ENCODE data around the gene TNFRSF8. TPM values are rescaled to one million over a fixed set of nuclear protein-coding genes. Genes with fewer than 3 reads are reported as not detected.

Gene TNFRSF8
- total and polyA plus RNA-seq, 2 of the 4 experiments (the other 2 are of a cell fraction): under 0.01 to 0.31 TPM

- H2AK5ac ChIP-seq (ENCODE audit: low read depth, low read length): no peak overlapping the region
- no peak overlapping the region for H4K8ac ChIP-seq (ENCODE audit: low read depth in 2 of 2, low read length in 2 of 2)
- H3K23ac ChIP-seq (ENCODE audit: low read depth, low read length): no peak overlapping the region
- no peaks in the 10 kb centered on the region for H3K36me3 ChIP-seq (ENCODE audit: control insufficient read depth, insufficient read depth, low read length)
- no peaks in the 10 kb centered on the region; the same call in 1 of the 2 replicates for H4K20me1 ChIP-seq (ENCODE audit: insufficient read depth, low read length)
- H3K4me2 ChIP-seq (ENCODE audit: low read depth, low read length): no peak overlapping the region
- peak; percentile 35 for DNase-seq
- peaks cover 14% of the 10 kb centered on the region for H3K9me1 ChIP-seq (ENCODE audit: insufficient read depth, low read length)
- no peak overlapping the region for H2BK20ac ChIP-seq (ENCODE audit: low read depth, low read length)
- H3K9me3 ChIP-seq (ENCODE audit: control insufficient read depth, insufficient read depth, low read length): no peaks in the 10 kb centered on the region
- no peak overlapping the region for H3K4me3 ChIP-seq (ENCODE audit: insufficient read depth, low read depth, low read length)
- CTCF ChIA-PET: no interaction called here
- ATAC-seq (ENCODE audit: low read depth): no peak
- H3K18ac ChIP-seq (ENCODE audit: low read depth, low read length): no peak overlapping the region
- no peak overlapping the region for H3K9ac ChIP-seq (ENCODE audit: low read depth, low read length)
- H4K91ac ChIP-seq (ENCODE audit: insufficient read depth, low read depth, low read length): peak overlapping the region; percentile 46; the same call in 1 of the 2 replicates
- POLR2A ChIA-PET (ENCODE audit: unreplicated experiment): no interaction called here
- BruUV-seq (replicated peaks): no TSS peak
- no peak for TF ChIP-seq MAZ (IDR thresholded peaks at IDR 0.05; ENCODE audit: borderline replicate concordance, low read depth, low read length)
- no peak for TF ChIP-seq SMC3 (IDR thresholded peaks at IDR 0.05; ENCODE audit: low read depth, low read length)
- TF ChIP-seq POLR2A (IDR thresholded peaks at IDR 0.05; ENCODE audit: low read depth, low read length): no peak
- H2BK15ac ChIP-seq (ENCODE audit: low read depth, low read length): no peak overlapping the region
- intact Hi-C loops (cut with micrococcal nuclease) (no loop called here), dilution Hi-C loops (cut with HindIII; ENCODE audit: low sequenced_read_pairs, unreplicated experiment) (no loop called here), in situ Hi-C loops (cut with MboI; ENCODE audit: low sequenced_read_pairs) (no loop called here)
- no peaks in the 10 kb centered on the region for H3K27me3 ChIP-seq (ENCODE audit: control insufficient read depth, insufficient read depth, low read length)
- H2AFZ ChIP-seq (replicated peaks; ENCODE audit: low read length, poor library complexity): no peak overlapping the region
- H3K14ac ChIP-seq (replicated peaks; ENCODE audit: low read depth, low read length): no peak overlapping the region
- H3K27ac ChIP-seq (ENCODE audit: insufficient read depth, low read length): no peak overlapping the region
- no peak overlapping the region for H2BK5ac ChIP-seq (ENCODE audit: low read depth, low read length, poor library complexity, severe bottlenecking)
- no peak overlapping the region for H3K4ac ChIP-seq (ENCODE audit: low read depth, low read length)
- no peak overlapping the region for H2BK120ac ChIP-seq (ENCODE audit: low read depth, low read length)
- no peak overlapping the region for H4K5ac ChIP-seq (ENCODE audit: low read depth, low read length)
- H3K79me1 ChIP-seq (ENCODE audit: low read depth in 1 of 2, low read length in 2 of 2): peaks cover 10% of the 10 kb centered on the region in 2 experiments; a peak in 1 of 4 replicates
- H3K4me1 ChIP-seq (ENCODE audit: control insufficient read depth, insufficient read depth, low read length): peaks cover 22% of the 10 kb centered on the region
- 100% methylated on average over 2 of the region's 11 CpGs; no CpG with 5 or more reads in 1 of the 2 experiments for WGBS, 2 experiments (ENCODE audit: extremely low coverage in 2 of 2, insufficient read length in 1 of 2)
- H2AK9ac ChIP-seq (replicated peaks; ENCODE audit: low read depth, low read length, poor library complexity): no peak overlapping the region
- H3K56ac ChIP-seq (ENCODE audit: extremely low read depth, insufficient read depth, low read length): no peak overlapping the region
Measured at GRCh38 chr1:12173631-12174121, 110.6 kb downstream of the TNFRSF8 start.

Data from IMR-90 (cell line).